H9 (cell line): ENCODE data around the gene BANF1. TPM values are rescaled to one million over a fixed set of nuclear protein-coding genes. Genes with fewer than 3 reads are reported as not detected.

Experiments
- DNase-seq: peaks from one replicate; pipeline ENCODE4 v3.0.0-alpha.2; 2017
- H2AFZ ChIP-seq: one replicate; pipeline ENCODE4 v1.6.1; 2013; ENCODE audit warnings: mild to moderate bottlenecking, low read length, control low read depth, moderate library complexity
- H2AK5ac ChIP-seq: 2 replicates; pipeline ENCODE4 v1.6.1; 2013; ENCODE audit warnings: low read length, control low read depth, mixed read lengths; ENCODE audit not compliant: insufficient read length
- H2BK120ac ChIP-seq: one replicate; pipeline ENCODE4 v1.6.1; 2013; ENCODE audit warnings: low read depth, mild to moderate bottlenecking, low read length, control low read depth, inconsistent platforms; ENCODE audit not compliant: poor library complexity, severe bottlenecking
- H2BK12ac ChIP-seq: 2 replicates; pipeline ENCODE4 v1.6.1; 2013; ENCODE audit warnings: low read length, control low read depth, mixed read lengths, low read depth; ENCODE audit not compliant: insufficient read length
- H2BK15ac ChIP-seq: 2 replicates; pipeline ENCODE4 v1.6.1; 2013; ENCODE audit warnings: low read depth, low read length, control low read depth
- H2BK20ac ChIP-seq: one replicate; pipeline ENCODE4 v1.6.1; 2013; ENCODE audit warnings: low read depth, mild to moderate bottlenecking, low read length, control low read depth, inconsistent platforms; ENCODE audit not compliant: poor library complexity, severe bottlenecking
- H2BK5ac ChIP-seq: 2 replicates; pipeline ENCODE4 v1.6.1; 2013; ENCODE audit warnings: low read length, control low read depth, mixed read lengths; ENCODE audit not compliant: insufficient read length
- H3K14ac ChIP-seq: 2 replicates; pipeline ENCODE4 v1.6.1; 2013; ENCODE audit warnings: low read length, control low read depth; ENCODE audit not compliant: insufficient read depth
- H3K18ac ChIP-seq: 2 replicates; pipeline ENCODE4 v1.6.1; 2013; ENCODE audit warnings: low read depth, mild to moderate bottlenecking, mixed read lengths, low read length, control low read depth; ENCODE audit not compliant: insufficient read length
- H3K23ac ChIP-seq: 2 replicates; pipeline ENCODE4 v1.6.1; 2013; ENCODE audit warnings: low read length, control low read depth, mixed read lengths, low read depth; ENCODE audit not compliant: insufficient read length
- H3K23me2 ChIP-seq: 2 replicates; pipeline ENCODE4 v1.6.1; 2013; ENCODE audit warnings: low read depth, mild to moderate bottlenecking, mixed read lengths, low read length, control low read depth; ENCODE audit not compliant: insufficient read length, poor library complexity, severe bottlenecking
- H3K27ac ChIP-seq: 2 replicates; pipeline ENCODE4 v1.5.1; 2013; ENCODE audit warnings: low read length, control low read depth, mixed read lengths, low read depth; ENCODE audit not compliant: insufficient read length
- H3K27me3 ChIP-seq: 2 replicates; pipeline ENCODE4 v1.6.1; 2013; ENCODE audit warnings: low read length, control low read depth, inconsistent platforms; ENCODE audit not compliant: insufficient read depth
- H3K4ac ChIP-seq: 2 replicates; pipeline ENCODE4 v1.6.1; 2013; ENCODE audit warnings: low read depth, mild to moderate bottlenecking, control low read depth, inconsistent platforms, low read length, moderate library complexity
- H3K4me1 ChIP-seq: 2 replicates; pipeline ENCODE4 v1.6.1; 2013; ENCODE audit warnings: low read length, control low read depth, inconsistent platforms; ENCODE audit not compliant: insufficient read depth
- H3K4me2 ChIP-seq: 2 replicates; pipeline ENCODE4 v1.6.1; 2013; ENCODE audit warnings: low read length, control low read depth, mixed read lengths; ENCODE audit not compliant: insufficient read length, insufficient read depth
- H3K56ac ChIP-seq: 2 replicates; pipeline ENCODE4 v1.6.1; 2013; ENCODE audit warnings: low read depth, mild to moderate bottlenecking, mixed read lengths, low read length, control low read depth; ENCODE audit not compliant: insufficient read length
- H3K79me1 ChIP-seq: 2 replicates; pipeline ENCODE4 v1.6.1; 2013; ENCODE audit warnings: low read depth, mild to moderate bottlenecking, moderate library complexity, low read length, control low read depth, inconsistent platforms; ENCODE audit not compliant: insufficient read depth, poor library complexity, severe bottlenecking
- H3K79me2 ChIP-seq: 2 replicates; pipeline ENCODE4 v1.6.1; 2013; ENCODE audit warnings: low read length, control low read depth, inconsistent platforms; ENCODE audit not compliant: insufficient read depth
- H3K9ac ChIP-seq: 2 replicates; pipeline ENCODE4 v1.6.1; 2013; ENCODE audit warnings: low read length, control low read depth, mixed read lengths; ENCODE audit not compliant: insufficient read length; ENCODE audit errors: extremely low read depth
- H3K9me3 ChIP-seq: one replicate; pipeline ENCODE4 v1.6.1; 2013; ENCODE audit warnings: low read depth, low read length, inconsistent platforms; ENCODE audit not compliant: control insufficient read depth
- H3T11ph ChIP-seq: one replicate; pipeline ENCODE4 v1.6.1; 2013; ENCODE audit warnings: mild to moderate bottlenecking, low read length, control low read depth, inconsistent platforms
- H4K20me1 ChIP-seq: one replicate; pipeline ENCODE4 v1.6.1; 2013; ENCODE audit not compliant: control insufficient read depth, insufficient read length, insufficient read depth
- H4K5ac ChIP-seq: 2 replicates; pipeline ENCODE4 v1.6.1; 2013; ENCODE audit warnings: low read depth, mild to moderate bottlenecking, mixed read lengths, low read length, control low read depth; ENCODE audit not compliant: insufficient read length
- H4K8ac ChIP-seq: replicated peaks from 2 replicates; pipeline ENCODE4 v1.6.1; 2013; ENCODE audit warnings: low read length, control low read depth, mixed read lengths, low read depth; ENCODE audit not compliant: insufficient read length
- H4K91ac ChIP-seq: 2 replicates; pipeline ENCODE4 v1.6.1; 2013; ENCODE audit warnings: low read depth, mild to moderate bottlenecking, moderate library complexity, mixed read lengths, low read length, control low read depth; ENCODE audit not compliant: insufficient read length
- H3K27ac Mint-ChIP-seq, 3 experiments: 2 replicates in 2 of 3; 3 replicates in 1 of 3; pipeline ENCODE4 v1.8.0; 2020 to 2021; ENCODE audit warnings: mixed read lengths in 3 of 3, mild to moderate bottlenecking in 1 of 3, moderate library complexity in 1 of 3
- H3K27me3 Mint-ChIP-seq: 2 replicates; pipeline ENCODE4 v1.8.0; 2021; ENCODE audit warnings: low read depth, mild to moderate bottlenecking, moderate library complexity, mixed read lengths
- H3K36me3 Mint-ChIP-seq, 3 experiments: 2 replicates in 2 of 3; 3 replicates in 1 of 3; pipeline ENCODE4 v1.8.0; 2020 to 2021; ENCODE audit warnings: low read depth in 3 of 3, mixed read lengths in 3 of 3; ENCODE audit not compliant: insufficient read depth in 1 of 3
- H3K4me1 Mint-ChIP-seq, 2 experiments: 2 replicates each; pipeline ENCODE4 v1.8.0; 2020; ENCODE audit warnings: mixed read lengths in 2 of 2
- H3K4me3 Mint-ChIP-seq, 2 experiments: 2 replicates in 1 of 2; 3 replicates in 1 of 2; pipeline ENCODE4 v1.8.0; 2020 to 2021; ENCODE audit warnings: mild to moderate bottlenecking in 2 of 2, mixed read lengths in 2 of 2, moderate library complexity in 1 of 2
- H3K9me3 Mint-ChIP-seq, 2 experiments: 2 replicates in 1 of 2; 3 replicates in 1 of 2; pipeline ENCODE4 v1.8.0; 2020; ENCODE audit warnings: mild to moderate bottlenecking in 2 of 2, mixed read lengths in 2 of 2, moderate library complexity in 1 of 2
- CTCF ChIP-seq: fragments of 200-600 bp; sonication (generic); conservative IDR thresholded peaks from 3 replicates; pipeline ENCODE4 v1.8.0; 2021; ENCODE audit warnings: antibody characterized with exemption, mild to moderate bottlenecking
- WGBS: extraction: QIAGEN DNeasy Blood & Tissue Kit; methylation state at CpG from one replicate; pipeline ENCODE4 v1.1.7; 2013; ENCODE audit warnings: missing lambda C conversion rate, low lambda C conversion rate, mixed read lengths; ENCODE audit not compliant: insufficient read length; ENCODE audit errors: extremely low coverage; 5-methylcytosine and 5-hydroxymethylcytosine counted together
- total RNA-seq: library from RNA; stranded (reverse); gene quantifications from 2 replicates; pipeline ENCODE4 v1.2.1, GENCODE V29; 2021

The BANF1 gene
- total RNA-seq, 1 experiment from 2014 or later: 346 TPM

DNA sequence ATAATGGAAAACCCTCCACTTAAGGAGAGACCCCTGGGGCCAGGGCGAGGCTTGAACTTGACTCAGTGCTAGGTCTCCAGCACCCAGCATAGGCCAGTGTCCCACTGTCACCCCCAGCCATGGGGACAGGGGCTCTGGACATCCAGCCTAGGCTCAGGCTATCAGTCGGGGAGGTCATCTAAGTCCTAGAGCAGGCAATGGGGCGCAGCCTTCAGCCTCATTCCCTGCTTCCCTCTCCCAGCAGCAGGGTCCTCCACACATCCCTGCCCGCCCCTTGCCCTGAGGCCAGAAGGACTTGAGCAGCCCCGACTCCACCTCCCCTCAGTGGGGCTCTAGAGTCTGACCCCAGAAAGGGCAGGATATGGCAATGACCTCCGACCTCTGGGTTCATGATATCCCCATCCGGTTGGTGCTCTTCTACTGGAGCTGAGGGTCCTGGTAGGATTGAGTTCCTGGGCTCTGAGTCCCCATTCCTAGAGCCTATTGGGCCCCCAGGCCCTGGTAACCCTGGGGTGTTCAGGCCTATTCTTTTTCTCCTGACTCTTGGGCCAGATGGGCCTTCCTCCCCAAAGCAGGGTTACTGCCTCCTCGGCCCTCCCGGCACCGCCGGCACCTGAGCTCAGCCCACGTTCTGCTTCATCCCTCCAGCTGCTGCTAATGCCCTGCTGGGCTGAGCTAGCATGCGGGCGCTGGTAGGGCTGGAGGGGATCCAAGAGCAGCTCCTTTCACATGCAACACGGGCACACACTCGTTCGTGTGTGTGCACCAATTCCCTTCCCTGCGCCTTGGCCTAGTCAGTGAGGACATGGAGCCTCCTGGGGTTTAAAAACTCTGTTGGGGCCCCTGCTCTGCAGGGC, 13.9 kb downstream of the BANF1 start:
- Mint-ChIP-seq H3K36me3 (no peaks in the 10 kb centered on the region; a peak in 1 of 7 replicates), H3K4me3 (no peak overlapping the region), H3K27me3 (peaks cover 5% of the 10 kb centered on the region), H3K4me1 (peaks cover 0 to 2% of the 10 kb centered on the region in 2 experiments; a peak in 1 of 4 replicates), H3K9me3 (no peaks in the 10 kb centered on the region), H3K27ac (peak overlapping the region in 1 of 3 experiments; percentile 74; a peak in 2 of 7 replicates)
- no peak overlapping the region; the same call in 1 of the 2 replicates for H3K14ac ChIP-seq
- no peak overlapping the region for H3K4ac ChIP-seq
- H3K4me1 ChIP-seq: no peaks in the 10 kb centered on the region
- no CpG with 5 or more reads among the region's 18 CpGs for WGBS
- no peak overlapping the region for H4K8ac ChIP-seq
- H3K79me2 ChIP-seq: no peaks in the 10 kb centered on the region
- no peak overlapping the region for H2BK120ac ChIP-seq
- no peak overlapping the region for H3K56ac ChIP-seq
- no peak overlapping the region for H3T11ph ChIP-seq
- H4K5ac ChIP-seq: no peak overlapping the region
- no peak overlapping the region for H2BK15ac ChIP-seq
- H4K20me1 ChIP-seq: no peaks in the 10 kb centered on the region
- H2AK5ac ChIP-seq: no peak overlapping the region
- no peak overlapping the region for H2AFZ ChIP-seq
- no peak overlapping the region for H2BK5ac ChIP-seq
- no peak overlapping the region for H2BK12ac ChIP-seq
- no peak for DNase-seq
- H3K9me3 ChIP-seq: no peaks in the 10 kb centered on the region
- H3K27ac ChIP-seq: no peak overlapping the region
- no peak for TF ChIP-seq CTCF
- peaks cover 8% of the 10 kb centered on the region for H3K23me2 ChIP-seq
- no peak overlapping the region for H3K23ac ChIP-seq
- no peak overlapping the region for H4K91ac ChIP-seq
- H3K27me3 ChIP-seq: peaks cover 4% of the 10 kb centered on the region; the same call in 1 of the 2 replicates
- no peak overlapping the region for H3K4me2 ChIP-seq
- no peak overlapping the region for H3K9ac ChIP-seq
- H3K18ac ChIP-seq: no peak overlapping the region
- H2BK20ac ChIP-seq: no peak overlapping the region
- no peaks in the 10 kb centered on the region for H3K79me1 ChIP-seq
